ENCODE results near the gene DDX60. TPM values are rescaled to one million over a fixed set of nuclear protein-coding genes. Genes with fewer than 3 reads are reported as not detected.

DDX60 gene, protein sequence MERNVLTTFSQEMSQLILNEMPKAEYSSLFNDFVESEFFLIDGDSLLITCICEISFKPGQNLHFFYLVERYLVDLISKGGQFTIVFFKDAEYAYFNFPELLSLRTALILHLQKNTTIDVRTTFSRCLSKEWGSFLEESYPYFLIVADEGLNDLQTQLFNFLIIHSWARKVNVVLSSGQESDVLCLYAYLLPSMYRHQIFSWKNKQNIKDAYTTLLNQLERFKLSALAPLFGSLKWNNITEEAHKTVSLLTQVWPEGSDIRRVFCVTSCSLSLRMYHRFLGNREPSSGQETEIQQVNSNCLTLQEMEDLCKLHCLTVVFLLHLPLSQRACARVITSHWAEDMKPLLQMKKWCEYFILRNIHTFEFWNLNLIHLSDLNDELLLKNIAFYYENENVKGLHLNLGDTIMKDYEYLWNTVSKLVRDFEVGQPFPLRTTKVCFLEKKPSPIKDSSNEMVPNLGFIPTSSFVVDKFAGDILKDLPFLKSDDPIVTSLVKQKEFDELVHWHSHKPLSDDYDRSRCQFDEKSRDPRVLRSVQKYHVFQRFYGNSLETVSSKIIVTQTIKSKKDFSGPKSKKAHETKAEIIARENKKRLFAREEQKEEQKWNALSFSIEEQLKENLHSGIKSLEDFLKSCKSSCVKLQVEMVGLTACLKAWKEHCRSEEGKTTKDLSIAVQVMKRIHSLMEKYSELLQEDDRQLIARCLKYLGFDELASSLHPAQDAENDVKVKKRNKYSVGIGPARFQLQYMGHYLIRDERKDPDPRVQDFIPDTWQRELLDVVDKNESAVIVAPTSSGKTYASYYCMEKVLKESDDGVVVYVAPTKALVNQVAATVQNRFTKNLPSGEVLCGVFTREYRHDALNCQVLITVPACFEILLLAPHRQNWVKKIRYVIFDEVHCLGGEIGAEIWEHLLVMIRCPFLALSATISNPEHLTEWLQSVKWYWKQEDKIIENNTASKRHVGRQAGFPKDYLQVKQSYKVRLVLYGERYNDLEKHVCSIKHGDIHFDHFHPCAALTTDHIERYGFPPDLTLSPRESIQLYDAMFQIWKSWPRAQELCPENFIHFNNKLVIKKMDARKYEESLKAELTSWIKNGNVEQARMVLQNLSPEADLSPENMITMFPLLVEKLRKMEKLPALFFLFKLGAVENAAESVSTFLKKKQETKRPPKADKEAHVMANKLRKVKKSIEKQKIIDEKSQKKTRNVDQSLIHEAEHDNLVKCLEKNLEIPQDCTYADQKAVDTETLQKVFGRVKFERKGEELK (N-terminal part only)
- total RNA-seq (7.9 and 9.3 TPM in 2 replicates), polyA plus RNA-seq (1.9 and 3.8 TPM in 2 replicates), polyA minus RNA-seq (8.6 and 9.2 TPM in 2 replicates), Bru-seq, nascent RNA (percentile 61 among the genes with signal in this experiment), BruChase-seq, experiment 1, labeled RNA remaining after a 6-hour chase (percentile 48 among the genes with signal in this experiment), BruChase-seq, experiment 2, labeled RNA remaining after a 2-hour chase (percentile 45 among the genes with signal in this experiment)
- 4.0 and 5.6 TPM in 2 replicates for polyA plus RNA-seq (2011; cell fraction: cytosol; rRNA removed)
- 12.3 and 16.1 TPM in 2 replicates for polyA plus RNA-seq (2011; cell fraction: nucleus; rRNA removed)
- polyA plus RNA-seq (2012): 5.1 and 5.8 TPM in 2 replicates
- 4.0 TPM for polyA minus RNA-seq (2011; cell fraction: cytosol; rRNA and poly(A)+ RNA removed)
- 15.4 and 21.4 TPM in 2 replicates for polyA minus RNA-seq (2011; cell fraction: nucleus; rRNA and poly(A)+ RNA removed)
- long read RNA-seq, partial matches to known transcripts: 1 of 3 reads
- long read RNA-seq, other reads (novel, unspliced or antisense): 2 of 3 reads

DNA sequence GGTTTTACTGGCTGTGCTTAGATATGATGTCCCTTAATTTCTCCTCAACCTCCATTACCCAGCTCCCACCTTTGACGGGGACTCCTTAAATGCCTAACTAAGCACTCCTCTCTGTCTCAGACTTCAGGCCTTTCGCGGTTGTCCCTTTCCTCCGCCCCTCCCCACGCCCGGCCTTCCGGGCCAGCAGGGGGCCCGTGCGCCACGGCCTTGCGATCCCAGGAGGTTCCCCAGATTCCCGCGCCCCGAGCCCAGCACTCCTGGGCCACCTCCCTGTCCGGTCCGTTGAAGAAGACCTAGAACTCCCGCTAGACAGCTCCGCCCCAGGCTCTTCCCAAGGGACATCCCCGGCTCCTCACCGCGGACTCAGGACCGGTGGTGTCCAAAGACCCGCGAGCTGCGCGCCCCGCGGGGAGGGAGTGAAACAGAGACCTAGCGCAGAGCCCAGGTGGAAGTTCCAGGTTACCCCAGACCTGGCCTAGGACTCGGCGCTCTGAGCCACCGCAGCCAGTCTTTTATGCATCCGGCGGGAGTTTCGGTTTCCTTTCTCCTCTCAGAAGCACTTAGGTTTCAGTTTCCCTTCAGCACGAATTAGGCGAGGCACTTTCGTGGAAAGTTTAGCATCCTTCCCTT, at the start of gene DDX60:
TSS of gene DDX60 (minus strand) at position 487 of the 630 bp plus-strand sequence. CDS start 7,493 bp downstream, outside the sequence.
- peak within 1 kb of the TSS; percentile 92 for H3K27ac ChIP-seq (ENCODE audit: insufficient read depth, low read depth, low read length)
- dilution Hi-C loops (cut with MboI; ENCODE audit: extremely low pct_ligation_motif_present, low sequenced_read_pairs): no loop called here
- no peaks in the 10 kb centered on the region for H3K9me3 ChIP-seq (replicated peaks; ENCODE audit: control insufficient read depth, insufficient read depth, low read length)
- ChIA-PET POLR2A (interaction anchor here (1.4 kb wide), 1 partner anchor 162 kb away, joined by 3 read pairs; the partner anchor contains the start of gene DDX60L), CTCF (interaction anchor here (0.6 to 2.9 kb wide), 7 partner anchors 9 to 165 kb away, joined by 3 to 10 read pairs (median 3); partner anchors contain the start of gene DDX60L)
- peak within 1 kb of the TSS; percentile 73 to 98 (median 97) for H3K4me3 ChIP-seq (replicated peaks in 1 of 3; ENCODE audit: insufficient read depth in 1 of 3, low read depth in 1 of 3, low read length in 3 of 3)
- DNase-seq (ENCODE audit: low read depth, low spot score) (peak; percentile 75), FAIRE-seq (peak; percentile 78)
- H3K4me1 ChIP-seq (ENCODE audit: control insufficient read depth, extremely low read depth, insufficient read depth, low read length): peaks cover 4% of the 10 kb centered on the region
- TF ChIP-seq POLR2AphosphoS5 (IDR thresholded peaks at IDR 0.05; ENCODE audit: insufficient read depth, low read depth, low read length): peak; percentile 69
- TF ChIP-seq POLR2A (IDR thresholded peaks at IDR 0.05; ENCODE audit: low read depth, low read length): peak; percentile 26
- TF ChIP-seq, protein P1, sequence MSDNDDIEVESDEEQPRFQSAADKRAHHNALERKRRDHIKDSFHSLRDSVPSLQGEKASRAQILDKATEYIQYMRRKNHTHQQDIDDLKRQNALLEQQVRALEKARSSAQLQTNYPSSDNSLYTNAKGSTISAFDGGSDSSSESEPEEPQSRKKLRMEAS (IDR thresholded peaks at IDR 0.05; ENCODE audit: insufficient read depth, insufficient read length): no peak
- TF ChIP-seq, protein P2, sequence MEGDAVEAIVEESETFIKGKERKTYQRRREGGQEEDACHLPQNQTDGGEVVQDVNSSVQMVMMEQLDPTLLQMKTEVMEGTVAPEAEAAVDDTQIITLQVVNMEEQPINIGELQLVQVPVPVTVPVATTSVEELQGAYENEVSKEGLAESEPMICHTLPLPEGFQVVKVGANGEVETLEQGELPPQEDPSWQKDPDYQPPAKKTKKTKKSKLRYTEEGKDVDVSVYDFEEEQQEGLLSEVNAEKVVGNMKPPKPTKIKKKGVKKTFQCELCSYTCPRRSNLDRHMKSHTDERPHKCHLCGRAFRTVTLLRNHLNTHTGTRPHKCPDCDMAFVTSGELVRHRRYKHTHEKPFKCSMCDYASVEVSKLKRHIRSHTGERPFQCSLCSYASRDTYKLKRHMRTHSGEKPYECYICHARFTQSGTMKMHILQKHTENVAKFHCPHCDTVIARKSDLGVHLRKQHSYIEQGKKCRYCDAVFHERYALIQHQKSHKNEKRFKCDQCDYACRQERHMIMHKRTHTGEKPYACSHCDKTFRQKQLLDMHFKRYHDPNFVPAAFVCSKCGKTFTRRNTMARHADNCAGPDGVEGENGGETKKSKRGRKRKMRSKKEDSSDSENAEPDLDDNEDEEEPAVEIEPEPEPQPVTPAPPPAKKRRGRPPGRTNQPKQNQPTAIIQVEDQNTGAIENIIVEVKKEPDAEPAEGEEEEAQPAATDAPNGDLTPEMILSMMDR (IDR thresholded peaks at IDR 0.05; ENCODE audit: extremely low read depth in 1 of 2, insufficient read depth in 1 of 2, low read depth in 1 of 2, low read length in 2 of 2): peak; percentile 48 to 61
- peak within 1 kb of the TSS; percentile 98 for H3K4me2 ChIP-seq (ENCODE audit: insufficient read depth, low read length)
- H3K9ac ChIP-seq (replicated peaks; ENCODE audit: extremely low read depth, insufficient read depth, low read length): peak within 1 kb of the TSS; percentile 89
- no peaks in the 10 kb centered on the region for H3K36me3 ChIP-seq (ENCODE audit: control insufficient read depth in 2 of 2, extremely low read depth in 1 of 2, insufficient read depth in 2 of 2, low read length in 2 of 2)
- intact Hi-C loops (cut with micrococcal nuclease): loop anchor here (1.0 to 5.0 kb wide), 7 partner anchors 66 to 1971 kb away; partner anchors contain the start of gene DDX60L
- H3K9me1 ChIP-seq (replicated peaks; ENCODE audit: control insufficient read depth, extremely low read depth, insufficient read depth, low read length): no peaks in the 10 kb centered on the region
- TSS peak; percentile 92 for BruUV-seq (replicated peaks)
- no peaks in the 10 kb centered on the region for H3K27me3 ChIP-seq (ENCODE audit: control insufficient read depth in 2 of 2, insufficient read depth in 2 of 2, low read length in 2 of 2)
- no peaks in the 10 kb centered on the region for H4K20me1 ChIP-seq (replicated peaks; ENCODE audit: control insufficient read depth, extremely low read depth, insufficient read depth, low read length)
- no peaks in the 10 kb centered on the region for H3K79me2 ChIP-seq (ENCODE audit: control insufficient read depth, insufficient read depth, low read length)
- H2AFZ ChIP-seq (ENCODE audit: low read depth, low read length): peak within 1 kb of the TSS; percentile 99

All from endothelial cell of umbilical vein (primary cell).